Measurements from ENCODE around the gene NPR1. TPM values are rescaled to one million over a fixed set of nuclear protein-coding genes. Genes with fewer than 3 reads are reported as not detected.

Gene NPR1
- total RNA-seq, 1 donor from 2014 or later: 0.92 TPM

DNA sequence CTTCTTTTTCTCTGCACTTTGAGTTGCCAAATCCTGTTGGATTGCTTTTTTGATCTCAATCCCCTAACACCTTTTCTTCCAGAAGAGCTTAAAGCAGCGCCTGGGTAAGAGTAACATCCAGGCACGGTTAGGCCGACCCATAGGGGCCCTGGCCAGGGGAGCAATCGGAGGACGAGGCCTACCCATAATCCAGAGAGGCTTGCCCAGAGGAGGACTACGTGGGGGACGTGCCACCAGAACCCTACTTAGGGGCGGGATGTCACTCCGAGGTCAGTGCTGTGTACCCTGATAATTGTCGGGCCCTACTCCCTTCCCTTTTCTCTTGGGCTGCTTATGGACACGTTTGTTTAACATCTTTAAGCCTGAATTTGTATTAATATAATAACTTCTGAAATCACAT, 36.3 kb upstream of the NPR1 start:
- TF ChIP-seq, protein P1, sequence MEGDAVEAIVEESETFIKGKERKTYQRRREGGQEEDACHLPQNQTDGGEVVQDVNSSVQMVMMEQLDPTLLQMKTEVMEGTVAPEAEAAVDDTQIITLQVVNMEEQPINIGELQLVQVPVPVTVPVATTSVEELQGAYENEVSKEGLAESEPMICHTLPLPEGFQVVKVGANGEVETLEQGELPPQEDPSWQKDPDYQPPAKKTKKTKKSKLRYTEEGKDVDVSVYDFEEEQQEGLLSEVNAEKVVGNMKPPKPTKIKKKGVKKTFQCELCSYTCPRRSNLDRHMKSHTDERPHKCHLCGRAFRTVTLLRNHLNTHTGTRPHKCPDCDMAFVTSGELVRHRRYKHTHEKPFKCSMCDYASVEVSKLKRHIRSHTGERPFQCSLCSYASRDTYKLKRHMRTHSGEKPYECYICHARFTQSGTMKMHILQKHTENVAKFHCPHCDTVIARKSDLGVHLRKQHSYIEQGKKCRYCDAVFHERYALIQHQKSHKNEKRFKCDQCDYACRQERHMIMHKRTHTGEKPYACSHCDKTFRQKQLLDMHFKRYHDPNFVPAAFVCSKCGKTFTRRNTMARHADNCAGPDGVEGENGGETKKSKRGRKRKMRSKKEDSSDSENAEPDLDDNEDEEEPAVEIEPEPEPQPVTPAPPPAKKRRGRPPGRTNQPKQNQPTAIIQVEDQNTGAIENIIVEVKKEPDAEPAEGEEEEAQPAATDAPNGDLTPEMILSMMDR (conservative IDR thresholded peaks at IDR 0.05; ENCODE audit: low read depth, low read length): no peak
- no peak for DNase-seq (ENCODE audit: low read depth)
- no peak overlapping the region for H3K4me3 ChIP-seq (ENCODE audit: low read depth, low read length)

DNA sequence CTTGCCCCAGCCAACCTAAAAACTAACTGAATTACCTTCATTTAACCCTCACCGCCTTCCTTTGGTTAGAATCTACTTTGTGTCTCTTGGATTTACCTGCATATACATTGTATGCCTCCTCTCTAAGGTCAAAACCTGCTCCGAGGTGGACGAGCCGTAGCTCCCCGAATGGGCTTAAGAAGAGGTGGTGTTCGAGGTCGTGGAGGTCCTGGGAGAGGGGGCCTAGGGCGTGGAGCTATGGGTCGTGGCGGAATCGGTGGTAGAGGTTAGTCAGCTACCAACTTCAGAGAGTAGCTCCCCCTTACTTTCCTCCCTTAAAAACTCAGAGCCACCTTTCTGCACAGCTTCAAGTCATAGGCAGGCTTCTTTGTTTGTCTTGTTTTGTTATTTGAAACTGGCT, 35.4 kb upstream of the NPR1 start:
- TF ChIP-seq, protein P1 (conservative IDR thresholded peaks at IDR 0.05; ENCODE audit: low read depth, low read length): no peak
- no peak overlapping the region for H3K4me3 ChIP-seq (ENCODE audit: low read depth, low read length)
- no peak for DNase-seq (ENCODE audit: low read depth)

DNA sequence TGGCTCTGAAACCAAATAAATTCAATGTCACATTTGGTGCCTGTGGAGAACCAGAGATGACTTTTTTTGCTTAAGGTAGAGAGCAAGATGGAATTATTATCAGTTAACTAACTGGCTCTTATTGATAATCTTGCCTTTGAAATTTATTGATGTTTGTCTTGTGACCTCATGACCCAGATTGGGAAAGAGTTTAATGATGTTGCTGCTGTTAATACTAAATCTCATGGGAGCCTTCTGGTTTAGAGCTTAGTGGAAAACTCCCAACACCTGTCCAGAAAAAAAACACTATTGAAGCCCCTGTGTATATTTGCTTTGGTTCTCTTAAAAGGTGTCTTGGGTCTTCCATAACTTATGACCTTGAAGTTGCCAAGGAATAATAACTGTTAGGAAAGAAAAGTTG, 34.7 kb upstream of the NPR1 start:
- no peak for DNase-seq (ENCODE audit: low read depth)
- no peak overlapping the region for H3K4me3 ChIP-seq (ENCODE audit: low read depth, low read length)
- TF ChIP-seq, protein P1 (conservative IDR thresholded peaks at IDR 0.05; ENCODE audit: low read depth, low read length): no peak

DNA sequence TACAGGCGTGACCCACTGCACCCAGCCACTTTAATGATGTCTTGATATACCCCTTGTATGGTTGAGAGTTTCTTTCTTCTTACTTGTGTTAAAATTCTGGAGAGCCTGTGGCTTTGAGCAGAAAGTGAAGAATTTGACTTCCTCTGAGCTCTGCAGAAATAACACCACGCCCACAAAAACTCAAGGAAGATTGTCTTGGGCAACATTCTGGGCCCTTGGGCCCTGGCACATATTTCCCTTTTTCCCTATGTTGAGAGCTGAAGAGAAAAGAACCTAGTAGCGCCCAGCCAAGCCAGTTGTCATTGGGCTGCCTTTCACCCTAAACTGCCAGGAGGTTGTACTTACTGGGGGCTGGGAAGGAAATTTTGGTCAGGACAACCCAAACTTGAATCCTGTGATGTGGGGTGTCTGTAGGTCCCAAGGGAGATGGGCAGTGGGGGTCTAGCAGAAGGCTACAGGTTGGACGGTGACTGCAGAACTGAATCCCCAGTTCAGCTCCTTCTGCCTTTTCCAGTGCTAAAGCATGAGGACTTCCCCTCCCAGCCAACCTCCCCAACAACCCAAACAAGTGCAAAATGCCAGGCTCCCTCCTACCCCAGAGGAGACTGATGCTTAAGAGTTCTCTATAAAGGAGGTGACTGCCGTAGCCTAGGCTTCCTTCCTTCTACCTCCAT, 31.7 kb upstream of the NPR1 start:
- no peak overlapping the region for H3K4me3 ChIP-seq (ENCODE audit: low read depth, low read length)
- DNase-seq (ENCODE audit: low read depth): no peak
- TF ChIP-seq, protein P1 (conservative IDR thresholded peaks at IDR 0.05; ENCODE audit: low read depth, low read length): no peak

DNA sequence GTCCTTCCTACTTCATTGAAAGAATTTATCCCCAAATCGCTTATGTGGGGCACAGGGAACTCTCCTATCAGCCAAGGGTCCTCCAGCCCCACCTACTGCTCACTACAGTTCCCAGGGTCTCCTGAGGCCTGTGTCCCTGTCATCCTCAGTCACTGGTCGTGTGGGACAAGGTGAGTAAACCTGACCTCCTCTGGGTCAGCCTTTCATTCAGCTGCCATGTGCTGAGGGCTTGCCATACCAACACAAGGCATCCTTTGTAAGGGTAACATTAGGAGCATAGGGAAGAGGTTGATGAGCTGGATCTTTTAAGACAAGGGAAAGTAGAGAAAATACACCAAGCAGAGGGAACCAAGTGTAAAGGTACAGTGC, 31.2 kb upstream of the NPR1 start:
- H3K4me3 ChIP-seq (ENCODE audit: low read depth, low read length): no peak overlapping the region
- no peak for DNase-seq (ENCODE audit: low read depth)
- TF ChIP-seq, protein P1 (conservative IDR thresholded peaks at IDR 0.05; ENCODE audit: low read depth, low read length): no peak

DNA sequence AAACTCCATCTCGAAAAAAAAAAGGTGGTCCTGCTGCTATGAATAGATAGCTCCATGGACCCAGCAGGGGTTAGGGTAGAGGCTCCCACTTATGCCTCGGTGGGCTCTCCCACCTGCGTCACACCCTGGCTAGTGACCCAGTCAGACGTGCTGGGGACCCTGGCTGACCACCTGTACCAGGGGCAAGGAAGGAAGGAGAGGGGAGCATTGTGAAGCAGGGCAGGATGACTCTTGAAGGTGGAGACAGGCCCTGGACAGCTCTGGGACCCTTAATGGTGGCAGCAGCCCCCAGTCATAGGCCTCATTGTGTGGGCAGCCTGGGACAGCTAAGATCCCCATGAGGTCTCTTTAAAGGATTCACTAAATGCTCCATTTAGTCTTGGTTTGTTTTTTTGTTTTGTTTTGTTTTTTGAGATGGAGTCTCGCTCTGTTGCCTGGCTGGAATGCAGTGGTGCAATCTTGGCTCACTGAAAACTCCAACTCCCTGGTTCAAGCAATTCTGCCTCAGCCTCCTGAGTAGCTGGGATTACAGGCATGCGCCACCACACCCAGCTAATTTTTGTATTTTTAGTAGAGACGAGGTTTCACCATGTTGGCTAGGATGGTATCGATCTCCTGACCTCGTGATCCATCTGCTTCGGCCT, 30.4 kb upstream of the NPR1 start:
- H3K4me3 ChIP-seq (ENCODE audit: low read depth, low read length): no peak overlapping the region
- no peak for DNase-seq (ENCODE audit: low read depth)
- TF ChIP-seq, protein P1 (conservative IDR thresholded peaks at IDR 0.05; ENCODE audit: low read depth, low read length): no peak

Data from epithelial cell of proximal tubule (primary cell).